GM19397 (cell line): ENCODE data around the gene ZNF750.

ENCODE experiments used
- ATAC-seq: cut with Tn5 transposase; IDR thresholded peaks from one replicate; pipeline ENCODE4 v1.9.1; 2021; ENCODE audit warnings: mild to moderate bottlenecking, moderate library complexity; ENCODE audit not compliant: unreplicated experiment

ZNF750 gene

GRCh38 chr17:82873521-82873920, 33.7 kb upstream of the ZNF750 start:
- no peak for ATAC-seq

GRCh38 chr17:82872591-82873520, 33.0 kb upstream of the ZNF750 start:
- no peak for ATAC-seq

- no peak for ATAC-seq
Measured at GRCh38 chr17:82871776-82872561, 32.1 kb upstream of the ZNF750 start.

- peak; percentile 46 for ATAC-seq
Measured at GRCh38 chr17:82871056-82871775, 31.4 kb upstream of the ZNF750 start.

- no peak for ATAC-seq
Measured at GRCh38 chr17:82870541-82870940, 30.7 kb upstream of the ZNF750 start.

- no peak for ATAC-seq
Measured at GRCh38 chr17:82870091-82870491, 30.3 kb upstream of the ZNF750 start.

GRCh38 chr17:82869536-82869935, 29.7 kb upstream of the ZNF750 start:
- ATAC-seq, result no peak

- no peak for ATAC-seq
Measured at GRCh38 chr17:82868715-82869131, 28.9 kb upstream of the ZNF750 start.

GRCh38 chr17:82867763-82868325, 28.0 kb upstream of the ZNF750 start:
- ATAC-seq, result no peak

- ATAC-seq, result no peak
Measured at GRCh38 chr17:82866590-82867191, 26.9 kb upstream of the ZNF750 start.

- no peak for ATAC-seq
Measured at GRCh38 chr17:82865774-82866395, 26.1 kb upstream of the ZNF750 start.

GRCh38 chr17:82865274-82865673, 25.5 kb upstream of the ZNF750 start:
- ATAC-seq, result no peak

- ATAC-seq, result no peak
Measured at GRCh38 chr17:82864713-82865248, 25.0 kb upstream of the ZNF750 start.

GRCh38 chr17:82863941-82864712, 24.3 kb upstream of the ZNF750 start:
- peak; percentile 76 for ATAC-seq

GRCh38 chr17:82863383-82863940, 23.6 kb upstream of the ZNF750 start:
- ATAC-seq, result no peak

GRCh38 chr17:82862737-82863382, 23.0 kb upstream of the ZNF750 start:
- ATAC-seq, result no peak

- ATAC-seq, result no peak
Measured at GRCh38 chr17:82862191-82862590, 22.4 kb upstream of the ZNF750 start.

GRCh38 chr17:82861393-82861775, 21.6 kb upstream of the ZNF750 start:
- no peak for ATAC-seq
